ENCODE results near the gene ZMYND15. TPM values are rescaled to one million over a fixed set of nuclear protein-coding genes. Genes with fewer than 3 reads are reported as not detected.

The ZMYND15 gene
- total RNA-seq, 1 donor from 2014 or later = not detected

DNA sequence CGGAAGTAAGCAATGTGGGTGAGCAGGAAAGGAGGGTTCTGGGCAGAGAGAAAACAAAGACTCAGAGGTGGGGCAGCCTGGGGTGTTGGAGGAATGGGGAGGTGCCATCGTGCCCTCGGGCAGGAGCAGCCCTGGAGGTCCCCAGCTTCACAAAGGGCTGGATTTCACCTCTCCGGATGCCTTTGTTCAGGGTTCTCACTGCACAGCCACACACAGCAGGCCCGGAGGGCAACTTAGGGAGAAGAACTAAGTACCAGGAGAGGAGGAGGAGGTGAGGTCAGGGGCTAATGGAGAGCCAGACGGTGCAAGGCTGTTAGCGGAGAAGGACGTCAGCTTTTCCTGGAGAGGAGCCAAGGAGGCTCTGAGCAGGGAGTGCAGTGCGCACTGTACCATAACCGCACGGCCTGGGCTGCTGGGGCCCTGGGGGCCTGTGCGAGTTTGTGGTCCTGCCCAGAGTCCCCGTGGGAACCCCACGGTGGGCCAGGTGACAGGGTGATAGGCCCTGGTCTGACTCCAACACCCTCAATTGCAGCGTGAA lies 19.9 kb upstream of the ZMYND15 start:
- H3K9me3 Mint-ChIP-seq = no peaks in the 10 kb centered on the region
- H3K4me3 Mint-ChIP-seq (ENCODE audit: low read depth) = no peak overlapping the region
- H3K36me3 Mint-ChIP-seq (ENCODE audit: low read depth) = peaks cover 63% of the 10 kb centered on the region
- H3K4me1 Mint-ChIP-seq (ENCODE audit: low read depth) = peaks cover 18% of the 10 kb centered on the region
- no peak overlapping the region for H3K27ac Mint-ChIP-seq
- intact Hi-C loops (cut with micrococcal nuclease) = no loop called here
- no peak for DNase-seq (ENCODE audit: low spot score)
- no peaks in the 10 kb centered on the region for H3K27me3 Mint-ChIP-seq (ENCODE audit: low read depth)

DNA sequence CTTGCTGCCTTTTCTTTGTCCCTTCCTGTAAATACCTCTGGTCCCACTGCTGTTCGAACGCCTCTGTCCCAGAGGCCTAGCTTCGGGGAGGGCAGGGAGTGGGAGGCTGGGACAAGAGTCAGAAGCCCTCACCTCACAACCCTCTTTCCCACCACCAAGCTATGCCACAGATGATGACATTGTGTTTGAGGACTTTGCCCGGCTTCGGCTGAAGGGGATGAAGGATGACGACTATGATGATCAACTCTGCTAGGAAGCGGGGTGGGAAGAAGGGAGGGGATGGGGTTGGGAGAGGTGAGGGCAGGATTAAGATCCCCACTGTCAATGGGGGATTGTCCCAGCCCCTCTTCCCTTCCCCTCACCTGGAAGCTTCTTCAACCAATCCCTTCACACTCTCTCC lies 18.8 kb upstream of the ZMYND15 start:
- intact Hi-C loops (cut with micrococcal nuclease) = no loop called here
- peaks cover 56% of the 10 kb centered on the region for H3K36me3 Mint-ChIP-seq (ENCODE audit: low read depth)
- DNase-seq (ENCODE audit: low spot score) = no peak
- no peaks in the 10 kb centered on the region for H3K27me3 Mint-ChIP-seq (ENCODE audit: low read depth)
- H3K4me1 Mint-ChIP-seq (ENCODE audit: low read depth) = peaks cover 12% of the 10 kb centered on the region
- H3K4me3 Mint-ChIP-seq (ENCODE audit: low read depth) = no peak overlapping the region
- H3K9me3 Mint-ChIP-seq = no peaks in the 10 kb centered on the region
- H3K27ac Mint-ChIP-seq = peak overlapping the region; percentile 58

GRCh38 chr17:4721203-4722135 lies 18.2 kb upstream of the ZMYND15 start:
- H3K36me3 Mint-ChIP-seq (ENCODE audit: low read depth) = peaks cover 56% of the 10 kb centered on the region
- intact Hi-C loops (cut with micrococcal nuclease) = no loop called here
- H3K4me1 Mint-ChIP-seq (ENCODE audit: low read depth) = peaks cover 14% of the 10 kb centered on the region

GRCh38 chr17:4722678-4723240 lies 16.9 kb upstream of the ZMYND15 start:
- H3K27me3 Mint-ChIP-seq (ENCODE audit: low read depth) = no peaks in the 10 kb centered on the region
- H3K9me3 Mint-ChIP-seq = no peaks in the 10 kb centered on the region
- peaks cover 17% of the 10 kb centered on the region for H3K4me1 Mint-ChIP-seq (ENCODE audit: low read depth)
- intact Hi-C loops (cut with micrococcal nuclease) = no loop called here
- H3K4me3 Mint-ChIP-seq (ENCODE audit: low read depth) = no peak overlapping the region
- no peak for DNase-seq (ENCODE audit: low spot score)
- peaks cover 44% of the 10 kb centered on the region for H3K36me3 Mint-ChIP-seq (ENCODE audit: low read depth)
- peak overlapping the region; percentile 19 for H3K27ac Mint-ChIP-seq

More at GRCh38 chr17:4721203-4722135, 18.2 kb upstream of the ZMYND15 start:
- peak overlapping the region; percentile 58 for H3K27ac Mint-ChIP-seq
- H3K4me3 Mint-ChIP-seq (ENCODE audit: low read depth) = no peak overlapping the region
- no peaks in the 10 kb centered on the region for H3K9me3 Mint-ChIP-seq
- DNase-seq (ENCODE audit: low spot score) = no peak
- no peaks in the 10 kb centered on the region for H3K27me3 Mint-ChIP-seq (ENCODE audit: low read depth)

GRCh38 chr17:4724650-4725049 lies 15.0 kb upstream of the ZMYND15 start:
- intact Hi-C loops (cut with micrococcal nuclease) = no loop called here
- no peaks in the 10 kb centered on the region for H3K9me3 Mint-ChIP-seq
- no peaks in the 10 kb centered on the region for H3K27me3 Mint-ChIP-seq (ENCODE audit: low read depth)
- no peak for DNase-seq (ENCODE audit: low spot score)
- H3K27ac Mint-ChIP-seq = no peak overlapping the region
- H3K36me3 Mint-ChIP-seq (ENCODE audit: low read depth) = peaks cover 25% of the 10 kb centered on the region
- no peak overlapping the region for H3K4me3 Mint-ChIP-seq (ENCODE audit: low read depth)
- H3K4me1 Mint-ChIP-seq (ENCODE audit: low read depth) = peaks cover 28% of the 10 kb centered on the region

DNA sequence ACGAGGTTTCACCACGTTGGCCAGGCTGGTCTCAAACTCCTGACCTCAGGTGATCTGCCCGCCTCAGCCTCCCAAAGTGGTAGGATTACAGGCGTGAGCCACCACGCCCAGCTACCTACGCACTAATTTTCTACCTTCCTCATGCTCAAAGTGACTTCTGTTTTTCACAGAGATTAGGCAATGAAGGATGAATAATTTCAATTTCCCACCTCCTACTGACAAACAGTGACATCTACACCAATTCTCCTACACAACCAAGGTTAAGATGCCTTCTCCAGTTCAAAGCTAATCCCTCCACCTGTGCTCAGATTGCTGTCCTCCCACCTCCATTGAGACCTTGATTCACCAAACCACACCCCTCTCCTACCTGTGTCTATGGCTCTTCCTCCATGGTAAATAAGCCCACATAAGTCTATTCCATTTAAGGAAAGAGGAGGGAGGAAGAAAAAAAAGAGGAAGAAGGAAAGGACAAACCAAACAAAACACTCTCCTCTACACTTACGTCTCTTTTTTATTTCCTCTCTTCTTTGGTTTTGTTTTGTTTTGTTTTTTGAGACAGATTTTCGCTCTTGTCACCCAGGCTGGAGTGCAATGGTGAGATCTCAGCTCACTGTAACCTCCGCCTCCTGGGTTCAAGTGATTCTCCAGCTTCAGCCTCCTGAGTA lies 13.9 kb upstream of the ZMYND15 start:
- H3K4me1 Mint-ChIP-seq (ENCODE audit: low read depth) = peaks cover 30% of the 10 kb centered on the region
- peaks cover 13% of the 10 kb centered on the region for H3K36me3 Mint-ChIP-seq (ENCODE audit: low read depth)
- peak overlapping the region; percentile 58 for H3K27ac Mint-ChIP-seq
- no peak overlapping the region for H3K4me3 Mint-ChIP-seq (ENCODE audit: low read depth)
- intact Hi-C loops (cut with micrococcal nuclease) = no loop called here
- H3K9me3 Mint-ChIP-seq = no peaks in the 10 kb centered on the region
- H3K27me3 Mint-ChIP-seq (ENCODE audit: low read depth) = no peaks in the 10 kb centered on the region
- no peak for DNase-seq (ENCODE audit: low spot score)

GRCh38 chr17:4728124-4728523 lies 11.5 kb upstream of the ZMYND15 start:
- intact Hi-C loops (cut with micrococcal nuclease) = no loop called here
- Mint-ChIP-seq H3K27me3 (ENCODE audit: low read depth) (no peaks in the 10 kb centered on the region), H3K36me3 (ENCODE audit: low read depth) (peaks cover under 1% of the 10 kb centered on the region), H3K27ac (peak overlapping the region; percentile 96), H3K4me1 (ENCODE audit: low read depth) (peaks cover 32% of the 10 kb centered on the region), H3K9me3 (no peaks in the 10 kb centered on the region), H3K4me3 (ENCODE audit: low read depth) (peak overlapping the region; percentile 62)
- DNase-seq (ENCODE audit: low spot score) = no peak

DNA sequence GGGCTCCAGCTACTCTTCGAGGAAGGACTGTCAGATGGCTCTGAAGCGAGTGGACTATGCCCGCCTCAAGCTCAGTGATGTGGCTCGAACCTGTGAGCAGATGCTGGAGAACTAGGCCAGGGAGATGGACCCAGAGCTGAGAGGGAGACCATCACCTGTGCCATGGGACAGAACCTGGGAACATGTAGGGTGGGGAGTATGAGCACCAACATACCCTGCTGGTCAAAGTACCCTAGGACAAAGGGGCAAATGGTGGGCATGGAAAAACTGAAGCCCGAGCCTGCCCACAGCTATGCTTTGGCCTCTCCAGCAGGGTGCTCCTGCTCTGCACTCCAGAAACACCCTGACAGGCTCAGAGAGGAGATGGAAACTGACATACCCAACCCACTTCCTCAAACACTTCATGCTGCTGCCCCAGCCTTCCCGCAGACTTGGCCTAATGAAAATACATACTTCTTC lies 6.5 kb upstream of the ZMYND15 start:
- peaks cover 6% of the 10 kb centered on the region for H3K36me3 Mint-ChIP-seq (ENCODE audit: low read depth)
- intact Hi-C loops (cut with micrococcal nuclease) = loop anchor here (5.0 kb wide), 1 partner anchor 154 kb away; no protein-coding TSS in a partner anchor
- no peaks in the 10 kb centered on the region for H3K9me3 Mint-ChIP-seq
- H3K27me3 Mint-ChIP-seq (ENCODE audit: low read depth) = peaks cover 6% of the 10 kb centered on the region
- no peak for DNase-seq (ENCODE audit: low spot score)
- no peak overlapping the region for H3K4me3 Mint-ChIP-seq (ENCODE audit: low read depth)
- H3K27ac Mint-ChIP-seq = peak overlapping the region; percentile 60
- peaks cover 33% of the 10 kb centered on the region for H3K4me1 Mint-ChIP-seq (ENCODE audit: low read depth)

- Mint-ChIP-seq H3K4me3 (ENCODE audit: low read depth) (no peak overlapping the region), H3K4me1 (ENCODE audit: low read depth) (peaks cover 32% of the 10 kb centered on the region)
- intact Hi-C loops (cut with micrococcal nuclease) = loop anchor here (5.0 kb wide), 1 partner anchor 152 kb away; no protein-coding TSS in a partner anchor
These were observed 4.7 kb upstream of the ZMYND15 start for GRCh38 chr17:4734857-4735475.

GRCh38 chr17:4735876-4736651 lies 3.6 kb upstream of the ZMYND15 start:
- no peak overlapping the region for H3K4me3 Mint-ChIP-seq (ENCODE audit: low read depth)
- intact Hi-C loops (cut with micrococcal nuclease) = no loop called here

More at GRCh38 chr17:4734857-4735475, 4.7 kb upstream of the ZMYND15 start:
- Mint-ChIP-seq H3K36me3 (ENCODE audit: low read depth) (peaks cover 6% of the 10 kb centered on the region), H3K9me3 (no peaks in the 10 kb centered on the region), H3K27ac (no peak overlapping the region), H3K27me3 (ENCODE audit: low read depth) (peaks cover 14% of the 10 kb centered on the region)
- no peak for DNase-seq (ENCODE audit: low spot score)

DNA sequence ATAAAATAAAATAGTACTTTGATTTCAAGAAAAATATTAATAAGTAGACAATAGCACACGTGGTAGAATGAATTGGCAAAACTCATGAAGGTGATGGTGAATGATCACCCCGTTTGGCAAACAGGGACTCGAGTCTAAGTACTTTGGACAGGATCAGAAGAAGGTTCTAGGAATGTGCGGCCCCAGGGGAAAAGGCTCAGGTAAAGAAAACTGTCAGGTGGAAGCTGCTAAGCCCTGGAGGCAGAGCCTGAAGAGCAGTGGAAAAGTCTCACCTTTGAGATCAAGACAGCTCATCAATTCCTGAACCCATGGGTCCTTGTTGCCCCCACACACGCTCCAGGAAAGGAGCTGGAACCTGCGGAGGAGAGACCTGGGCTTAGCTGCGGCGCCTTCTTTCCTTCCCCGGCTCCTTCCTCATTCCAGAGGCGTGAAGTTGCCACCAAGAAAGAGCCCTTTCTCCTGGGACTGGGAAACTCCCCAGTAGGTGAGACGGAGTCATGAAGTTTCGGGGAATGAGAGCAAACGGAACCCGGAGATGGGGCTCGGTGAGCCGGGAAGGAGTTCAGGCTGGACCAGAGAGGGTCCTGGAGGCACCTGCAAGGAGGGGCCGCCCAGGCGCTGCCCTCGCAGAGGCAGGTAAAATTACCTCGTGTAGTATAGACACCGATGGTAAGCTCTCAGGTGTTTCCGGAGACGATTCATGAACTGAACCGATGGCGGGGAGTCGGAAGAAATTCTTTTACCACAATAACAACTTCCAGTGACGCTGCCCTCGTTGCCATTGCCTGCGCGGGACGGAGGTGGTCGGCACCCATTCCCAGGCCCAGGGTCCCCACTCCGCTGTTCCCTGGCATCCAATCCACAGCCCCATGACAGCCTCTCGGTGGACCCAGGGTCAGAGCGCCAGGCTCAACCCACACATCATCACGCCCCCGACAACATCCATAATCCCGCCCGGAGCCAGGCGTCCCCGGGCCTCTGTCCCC lies 1.2 kb upstream of the ZMYND15 start:
- intact Hi-C loops (cut with micrococcal nuclease) = no loop called here
- peaks cover 34% of the 10 kb centered on the region for H3K27me3 Mint-ChIP-seq (ENCODE audit: low read depth)
- no peaks in the 10 kb centered on the region for H3K9me3 Mint-ChIP-seq
- no peak for DNase-seq (ENCODE audit: low spot score)
- peaks cover 5% of the 10 kb centered on the region for H3K36me3 Mint-ChIP-seq (ENCODE audit: low read depth)
- peak overlapping the region; percentile 72 for H3K4me3 Mint-ChIP-seq (ENCODE audit: low read depth)
- H3K4me1 Mint-ChIP-seq (ENCODE audit: low read depth) = peaks cover 23% of the 10 kb centered on the region
- no peak overlapping the region for H3K27ac Mint-ChIP-seq

More at GRCh38 chr17:4735876-4736651, 3.6 kb upstream of the ZMYND15 start:
- H3K9me3 Mint-ChIP-seq = no peaks in the 10 kb centered on the region
- no peak for DNase-seq (ENCODE audit: low spot score)
- H3K36me3 Mint-ChIP-seq (ENCODE audit: low read depth) = peaks cover 9% of the 10 kb centered on the region
- H3K27me3 Mint-ChIP-seq (ENCODE audit: low read depth) = peaks cover 24% of the 10 kb centered on the region
- peaks cover 31% of the 10 kb centered on the region for H3K4me1 Mint-ChIP-seq (ENCODE audit: low read depth)
- H3K27ac Mint-ChIP-seq = peak overlapping the region; percentile 10

Measured in activated T-helper 2 cell treated with anti-CD3 and anti-CD28 coated beads, Interferon-gamma antibody, Interleukin-2, Interleukin-4, amounts not matched to agents 10 μg/mL and 5 μg/mL and 100 μg/mL, durations not matched to agents 14 hours and 24 hours and 36 hours (primary cell).